SU-DHL-6 (cell line): ENCODE measurements around the gene SYCP2L.
"Not testable (repeated sequence)": the region's sequence is repeated elsewhere in the genome, so short reads cannot be mapped to it uniquely, and the experiment has no call there.

Experiments used
- H2AFZ ChIP-seq: fragments of 200-600 bp; sonication (generic); 2 replicates; pipeline ENCODE4 v1.6.1; 2014; ENCODE audit warnings: low read depth, mild to moderate bottlenecking, moderate library complexity, mixed read lengths, antibody characterized with exemption, low read length; ENCODE audit not compliant: severe bottlenecking
- H3F3A ChIP-seq: fragments of 200-600 bp; shearing (Covaris generic); 2 replicates; pipeline ENCODE4 v1.6.0; 2016; ENCODE audit warnings: antibody characterized with exemption, mild to moderate bottlenecking; ENCODE audit not compliant: insufficient read depth
- H3K27ac ChIP-seq: fragments of 200-600 bp; sonication (generic); 2 replicates; pipeline ENCODE4 v1.5.1; 2016; ENCODE audit warnings: low read depth, mild to moderate bottlenecking, low read length, moderate library complexity, mixed read lengths
- H3K27me3 ChIP-seq: fragments of 200-600 bp; sonication (generic), shearing (Covaris generic); 2 replicates; pipeline ENCODE4 v1.6.0; 2014; ENCODE audit warnings: mild to moderate bottlenecking, low read length
- H3K36me3 ChIP-seq: fragments of 200-600 bp; sonication (generic); 2 replicates; pipeline ENCODE4 v1.6.1; 2014; ENCODE audit warnings: mild to moderate bottlenecking, low read length, mixed read lengths
- H3K4me2 ChIP-seq: fragments of 300-600, 200-600 bp; shearing (Covaris generic), sonication (generic); 2 replicates; pipeline ENCODE4 v1.6.0; 2014; ENCODE audit warnings: low read length, low read depth, mild to moderate bottlenecking; ENCODE audit not compliant: poor library complexity, severe bottlenecking
- H3K4me3 ChIP-seq: fragments of 200-600 bp; sonication (generic); 2 replicates; pipeline ENCODE4 v1.5.1; 2014; ENCODE audit warnings: antibody characterized with exemption, low read length, mild to moderate bottlenecking, mixed read lengths; ENCODE audit not compliant: insufficient read depth, poor library complexity, severe bottlenecking
- H3K79me2 ChIP-seq: fragments of 200-600 bp; sonication (generic); 2 replicates; pipeline ENCODE4 v1.6.1; 2014; ENCODE audit warnings: mild to moderate bottlenecking, low read length, moderate library complexity; ENCODE audit not compliant: insufficient read depth
- H3K9ac ChIP-seq: fragments of 200-600 bp; sonication (generic); 2 replicates; pipeline ENCODE4 v1.7.0; 2014; ENCODE audit warnings: mild to moderate bottlenecking, low read length
- H3K9me2 ChIP-seq: fragments of 200-600 bp; sonication (generic); replicated peaks from 2 replicates; pipeline ENCODE4 v1.6.1; 2014; ENCODE audit warnings: low read length; ENCODE audit not compliant: insufficient read depth
- H3K9me3 ChIP-seq: fragments of 200-600 bp; sonication (generic); 2 replicates; pipeline ENCODE4 v1.6.1; 2014; ENCODE audit warnings: low read length, mixed read lengths; ENCODE audit not compliant: insufficient read depth
- H4K20me1 ChIP-seq: fragments of 200-600 bp; sonication (generic); 2 replicates; pipeline ENCODE4 v1.6.1; 2014; ENCODE audit warnings: low read depth, mild to moderate bottlenecking, antibody characterized with exemption, low read length, moderate library complexity, mixed read lengths
- EZH2phosphoT487 ChIP-seq: fragments of 200-600 bp; sonication (generic), shearing (Covaris generic); conservative IDR thresholded peaks from 2 replicates; pipeline ENCODE4 v1.6.1; 2018; ENCODE audit warnings: mild to moderate bottlenecking, antibody characterized with exemption, low read length, moderate library complexity, mixed read lengths
- TF ChIP-seq, protein P1 (sequence below): fragments of 200-600 bp; sonication (generic); IDR thresholded peaks from one replicate; pipeline ENCODE4 v1.5.1; 2017; ENCODE audit warnings: antibody characterized with exemption, mild to moderate bottlenecking, low read length, moderate library complexity; ENCODE audit not compliant: insufficient read depth, poor library complexity, severe bottlenecking

The SYCP2L gene

DNA sequence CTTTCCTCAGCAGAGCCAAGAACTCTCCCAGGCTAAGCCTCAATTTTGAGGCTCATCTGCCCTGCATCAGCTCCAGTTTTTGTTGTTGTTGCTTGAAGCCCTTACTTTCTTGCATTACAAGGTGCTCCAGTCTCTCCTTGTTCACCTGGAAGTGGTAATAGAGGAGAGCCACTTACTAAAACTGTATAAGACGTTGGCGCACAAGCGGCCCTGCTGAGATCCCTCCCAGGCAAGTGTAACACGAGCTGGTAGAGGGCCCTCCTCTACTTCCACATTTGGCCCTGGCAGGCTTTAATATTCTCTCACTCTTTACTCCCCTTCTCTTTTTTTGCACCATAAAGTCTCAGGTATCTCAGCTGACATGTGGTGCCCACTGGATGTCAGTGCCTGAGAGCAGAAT is 24.5 kb upstream of the SYCP2L start:
- Histone ChIP-seq H3K9me3 (no peaks in the 10 kb centered on the region), H3K9ac (no peak overlapping the region), H3K27me3 (no peaks in the 10 kb centered on the region), H4K20me1 (no peaks in the 10 kb centered on the region), H2AFZ (no peak overlapping the region), H3K4me2 (no peak overlapping the region), H3F3A (no peaks in the 10 kb centered on the region), H3K79me2 (no peaks in the 10 kb centered on the region), H3K36me3 (no peaks in the 10 kb centered on the region), H3K27ac (no peak overlapping the region), H3K4me3 (no peak overlapping the region), H3K9me2 (no peaks in the 10 kb centered on the region)
- no peak for TF ChIP-seq EZH2phosphoT487
- TF ChIP-seq, protein P1, sequence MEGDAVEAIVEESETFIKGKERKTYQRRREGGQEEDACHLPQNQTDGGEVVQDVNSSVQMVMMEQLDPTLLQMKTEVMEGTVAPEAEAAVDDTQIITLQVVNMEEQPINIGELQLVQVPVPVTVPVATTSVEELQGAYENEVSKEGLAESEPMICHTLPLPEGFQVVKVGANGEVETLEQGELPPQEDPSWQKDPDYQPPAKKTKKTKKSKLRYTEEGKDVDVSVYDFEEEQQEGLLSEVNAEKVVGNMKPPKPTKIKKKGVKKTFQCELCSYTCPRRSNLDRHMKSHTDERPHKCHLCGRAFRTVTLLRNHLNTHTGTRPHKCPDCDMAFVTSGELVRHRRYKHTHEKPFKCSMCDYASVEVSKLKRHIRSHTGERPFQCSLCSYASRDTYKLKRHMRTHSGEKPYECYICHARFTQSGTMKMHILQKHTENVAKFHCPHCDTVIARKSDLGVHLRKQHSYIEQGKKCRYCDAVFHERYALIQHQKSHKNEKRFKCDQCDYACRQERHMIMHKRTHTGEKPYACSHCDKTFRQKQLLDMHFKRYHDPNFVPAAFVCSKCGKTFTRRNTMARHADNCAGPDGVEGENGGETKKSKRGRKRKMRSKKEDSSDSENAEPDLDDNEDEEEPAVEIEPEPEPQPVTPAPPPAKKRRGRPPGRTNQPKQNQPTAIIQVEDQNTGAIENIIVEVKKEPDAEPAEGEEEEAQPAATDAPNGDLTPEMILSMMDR: no peak

DNA sequence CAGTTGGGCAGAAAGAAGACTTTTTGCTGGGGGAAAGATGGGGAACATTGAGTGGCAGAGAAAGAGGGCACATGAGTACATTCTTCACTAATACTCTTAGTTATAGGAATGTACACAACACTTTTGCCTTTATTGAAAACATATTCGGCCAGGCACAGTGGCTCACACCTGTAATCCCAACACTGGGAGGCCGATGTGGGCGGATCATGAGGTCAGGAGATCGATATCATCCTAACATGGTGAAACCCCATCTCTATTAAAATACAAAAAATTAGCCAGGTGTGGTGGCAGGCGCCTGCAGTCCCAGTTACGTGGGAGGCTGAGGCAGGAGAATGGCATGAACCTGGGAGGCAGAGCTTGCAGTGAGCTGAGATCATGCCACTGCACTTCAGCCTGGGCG is 23.8 kb upstream of the SYCP2L start:
- not testable (repeated sequence) for H3F3A ChIP-seq, H4K20me1 ChIP-seq, H3K9me2 ChIP-seq, H3K4me3 ChIP-seq, H2AFZ ChIP-seq, H3K79me2 ChIP-seq, H3K9ac ChIP-seq, H3K4me2 ChIP-seq, H3K9me3 ChIP-seq, H3K36me3 ChIP-seq, H3K27me3 ChIP-seq, H3K27ac ChIP-seq

DNA sequence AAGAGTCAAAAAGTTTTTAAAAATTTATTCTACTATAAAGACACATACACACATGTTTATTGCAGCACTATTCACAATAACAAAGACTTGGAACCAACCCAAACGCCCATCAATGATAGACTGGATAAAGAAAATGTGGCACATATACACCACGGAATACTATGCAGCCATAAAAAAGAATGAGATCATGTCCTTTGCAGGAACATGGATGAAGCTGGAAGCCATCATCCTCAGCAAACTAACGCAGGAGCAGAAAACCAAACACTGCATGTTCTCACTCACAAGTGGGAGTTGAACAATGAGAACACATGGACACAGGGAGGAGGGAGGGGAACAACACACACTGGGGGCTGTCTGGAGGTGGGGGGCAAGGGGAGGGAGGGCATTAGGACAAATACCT is 20.1 kb upstream of the SYCP2L start:
- not testable (repeated sequence) for H3K9ac ChIP-seq, H3K36me3 ChIP-seq, H3K9me2 ChIP-seq, H3K4me2 ChIP-seq, H3K79me2 ChIP-seq, H3K27ac ChIP-seq, H3K27me3 ChIP-seq, H3F3A ChIP-seq, H2AFZ ChIP-seq, H4K20me1 ChIP-seq, H3K4me3 ChIP-seq, H3K9me3 ChIP-seq

DNA sequence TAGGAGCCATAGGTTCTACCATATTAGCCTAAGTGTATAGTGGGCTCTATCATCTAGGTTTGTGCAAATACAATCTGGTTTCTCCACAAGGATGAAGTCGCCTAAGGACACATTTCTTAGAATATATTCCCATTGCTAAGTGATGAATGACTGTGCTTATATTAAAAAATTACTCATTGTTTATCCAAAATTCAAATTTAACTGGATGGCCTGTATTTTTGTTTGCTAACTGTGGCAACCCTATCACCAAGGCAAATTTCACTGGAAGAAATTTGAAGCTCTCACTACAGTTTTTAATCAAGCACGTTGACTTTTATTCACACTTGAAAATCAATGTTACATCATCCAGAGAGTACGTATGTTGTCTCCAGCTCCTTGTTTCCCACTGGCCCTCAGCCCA is 18.9 kb upstream of the SYCP2L start:
- no peaks in the 10 kb centered on the region for H3F3A ChIP-seq
- H3K27ac ChIP-seq: no peak overlapping the region
- no peak overlapping the region for H3K4me3 ChIP-seq
- no peak overlapping the region for H3K4me2 ChIP-seq
- no peaks in the 10 kb centered on the region for H3K9me3 ChIP-seq
- TF ChIP-seq, protein P1: no peak
- no peak for TF ChIP-seq EZH2phosphoT487
- no peaks in the 10 kb centered on the region for H3K36me3 ChIP-seq
- no peaks in the 10 kb centered on the region for H3K9me2 ChIP-seq
- no peak overlapping the region for H2AFZ ChIP-seq
- H3K9ac ChIP-seq: no peak overlapping the region
- H4K20me1 ChIP-seq: no peaks in the 10 kb centered on the region
- H3K79me2 ChIP-seq: no peaks in the 10 kb centered on the region
- H3K27me3 ChIP-seq: no peaks in the 10 kb centered on the region
